Spleen (tissue), 11 donors: Measurements from ENCODE around the gene TBC1D24. TPM values are rescaled to one million over a fixed set of nuclear protein-coding genes. Genes with fewer than 3 reads are reported as not detected.
"Not testable (repeated sequence)": the region's sequence is repeated elsewhere in the genome, so short reads cannot be mapped to it uniquely, and the experiment has no call there.

Experiments used
- DNase-seq: peaks from one replicate; pipeline ENCODE4 v3.0.0-alpha.2; 2020
- H3K27ac ChIP-seq, 8 donors: fragments of 200-600 bp; sonication (generic) in 7 of 8; 1 replicate in 4 of 8; 2 replicates in 4 of 8; pipeline versions ENCODE4 v1.5.0 to v1.8.0; 2016 to 2021; ENCODE audit warnings: inconsistent platforms in 4 of 8, mild to moderate bottlenecking in 4 of 8, moderate library complexity in 1 of 8
- H3K27me3 ChIP-seq, 7 donors: fragments of 200-600 bp; sonication (generic) in 6 of 7; replicated peaks in 1 of 7; 1 replicate in 4 of 7; 2 replicates in 3 of 7; pipeline versions ENCODE4 v1.5.0 to v1.8.0; 2016 to 2021; ENCODE audit warnings: inconsistent platforms in 3 of 7, mild to moderate bottlenecking in 1 of 7
- H3K36me3 ChIP-seq, 6 donors: fragments of 200-600 bp; sonication (generic) in 5 of 6; 1 replicate in 4 of 6; 2 replicates in 2 of 6; pipeline versions ENCODE4 v1.5.0 to v1.8.0; 2016 to 2021; ENCODE audit warnings: inconsistent platforms in 2 of 6
- H3K4me1 ChIP-seq, 6 donors: fragments of 200-600 bp; sonication (generic) in 5 of 6; 1 replicate in 3 of 6; 2 replicates in 3 of 6; pipeline versions ENCODE4 v1.5.0 to v1.8.0; 2016 to 2021; ENCODE audit warnings: inconsistent platforms in 3 of 6
- H3K4me3 ChIP-seq, 8 donors: fragments of 200-600 bp; sonication (generic) in 7 of 8; 1 replicate in 4 of 8; 2 replicates in 4 of 8; pipeline versions ENCODE4 v1.5.0 to v1.8.0; 2016 to 2021; ENCODE audit warnings: inconsistent platforms in 4 of 8, mild to moderate bottlenecking in 4 of 8, moderate library complexity in 2 of 8
- H3K9me3 ChIP-seq, 8 donors: fragments of 200-600 bp; sonication (generic) in 7 of 8; 1 replicate in 4 of 8; 2 replicates in 4 of 8; pipeline versions ENCODE4 v1.5.0 to v1.8.0; 2016 to 2021; ENCODE audit warnings: inconsistent platforms in 4 of 8
- POLR2A ChIP-seq, 3 donors: fragments of 450-650 bp; IDR thresholded peaks; one replicate each; pipeline ENCODE4 v1.5.1; 2017; ENCODE audit warnings: antibody characterized with exemption in 3 of 3, mild to moderate bottlenecking in 1 of 3
- POLR2AphosphoS5 ChIP-seq, 3 donors: sonication (generic); formaldehyde crosslinking; IDR thresholded peaks; one replicate each; pipeline ENCODE4 v1.5.1; 2017; ENCODE audit warnings: antibody characterized with exemption in 3 of 3
- WGBS, 5 donors: extraction: QIAGEN DNeasy Blood & Tissue Kit in 3 of 5; methylation state at CpG; one replicate each; pipeline versions ENCODE4 v1.1.5 to v1.1.7; 2013 to 2018; 5-methylcytosine and 5-hydroxymethylcytosine counted together
- intact Hi-C: fragments of 100-400 bp; cut with DNase I; formaldehyde crosslinking; loops from one replicate; pipeline ENCODE4 v1.15.0; 2023; ENCODE audit warnings: low total_unique reads
- polyA plus RNA-seq, 3 donors: library from polyadenylated mRNA; stranded (reverse); fragments of 200-250 nt; gene quantifications; one replicate each; pipeline ENCODE4 v1.2.1, GENCODE V29; 2013
- total RNA-seq, 7 donors: library from RNA; depleted of rRNA in 3 of 7; stranded (reverse); fragments of >200 nt in 3 of 7; fragmentation: NEBNext Ultra II Directional in 4 of 7; extraction: Animal tissue kit (Norgen Biotek cat#: 25700) in 4 of 7; gene quantifications; one replicate each; pipeline versions ENCODE4 v1.1.0 to v1.2.1, GENCODE V29; 2016 to 2021
- TF ChIP-seq, protein P1 (sequence below), 11 experiments: fragments of 200-600 bp in 7 of 11; fragments of 450-650 bp in 4 of 11; sonication (generic) in 4 of 11; IDR thresholded peaks in 8 of 11; conservative IDR thresholded peaks in 3 of 11; 1 replicate in 7 of 11; 2 replicates in 4 of 11; pipeline versions ENCODE4 v1.4.0 to v1.8.0; 2016 to 2021; ENCODE audit warnings: antibody characterized with exemption in 11 of 11, inconsistent platforms in 4 of 11, mild to moderate bottlenecking in 1 of 11
- donor health status: healthy with polysubstance abuse.
- donor health status: DM: no; HTN: no; CAD: no; lungs with moderate emphysema.
- donor health status: DM: no; HTN: no; CAD: no.
- donor health status: Bipolar disorder and iron deficiency.
- donor health status: healthy.
- donor health status: DM: no; HTN: no; CAD: no.
- donor health status: DM: yes; HTN: yes; CAD: no.

The TBC1D24 gene
- total and polyA plus RNA-seq, 10 donors = 2.2 to 15.3 (median 11.3) TPM

DNA sequence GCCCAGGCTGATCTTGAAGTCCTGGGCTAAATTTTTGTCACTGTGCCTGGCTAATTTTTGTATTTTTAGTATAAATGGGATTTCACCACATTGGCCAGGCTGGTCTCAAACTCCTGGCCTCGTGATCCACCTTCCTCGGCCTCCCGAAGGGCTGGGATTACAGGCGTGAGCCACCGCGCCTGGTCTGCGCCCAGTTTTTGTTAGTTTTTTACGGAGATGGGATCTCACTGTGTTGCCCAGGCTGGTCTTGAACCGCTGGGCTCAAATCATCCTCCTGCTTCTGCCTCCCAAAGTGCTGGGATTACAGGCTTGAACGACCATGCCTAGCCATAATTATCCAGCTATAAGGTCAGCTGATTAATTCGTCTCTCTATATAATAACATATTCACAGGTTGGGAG, 59.0 kb downstream of the TBC1D24 start:
- Histone ChIP-seq H3K27me3 (no peaks in the 10 kb centered on the region), H3K27ac (peak overlapping the region in 2 of 8 donors; percentile 96 to 99), H3K36me3 (peaks cover 0 to 19% (median 10%) of the 10 kb centered on the region in 6 donors), H3K9me3 (no peaks in the 10 kb centered on the region), H3K4me1 (peaks cover 12 to 64% (median 43%) of the 10 kb centered on the region in 6 donors), H3K4me3 (no peak overlapping the region)
- TF ChIP-seq POLR2AphosphoS5 (IDR thresholded peaks at IDR 0.05) = peak in 2 of 3 donors; percentile 35 to 46
- TF ChIP-seq POLR2A (IDR thresholded peaks at IDR 0.05) = no peak
- DNase-seq = peak; percentile 72
- intact Hi-C loops = loop anchor here (5.0 kb wide), 1 partner anchor 128 kb away; no protein-coding TSS in a partner anchor
- 89 to 92% (median 91%) methylated on average over 11 of the region's 11 CpGs for WGBS, 5 donors

DNA sequence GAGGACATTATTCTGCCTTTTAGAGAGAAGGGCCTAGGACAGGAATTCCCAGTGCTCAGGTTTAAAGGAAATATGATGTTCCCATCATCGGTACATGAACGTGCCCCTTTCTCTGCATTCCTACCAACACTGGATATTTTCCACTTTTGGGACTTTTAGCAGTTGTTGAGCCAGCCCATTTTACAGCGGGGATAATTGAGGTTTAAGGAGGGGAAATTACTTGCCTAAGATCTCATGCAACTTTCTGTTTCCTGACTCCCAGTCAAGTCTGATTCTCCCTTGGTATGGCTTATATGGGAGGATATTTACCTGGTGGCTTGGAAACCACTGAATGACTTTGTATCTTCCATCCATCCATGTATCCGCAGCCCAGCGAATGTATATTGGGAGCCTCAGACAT, 59.4 kb downstream of the TBC1D24 start:
- 85 to 94% (median 91%) methylated on average over 5 of the region's 5 CpGs for WGBS, 5 donors

DNA sequence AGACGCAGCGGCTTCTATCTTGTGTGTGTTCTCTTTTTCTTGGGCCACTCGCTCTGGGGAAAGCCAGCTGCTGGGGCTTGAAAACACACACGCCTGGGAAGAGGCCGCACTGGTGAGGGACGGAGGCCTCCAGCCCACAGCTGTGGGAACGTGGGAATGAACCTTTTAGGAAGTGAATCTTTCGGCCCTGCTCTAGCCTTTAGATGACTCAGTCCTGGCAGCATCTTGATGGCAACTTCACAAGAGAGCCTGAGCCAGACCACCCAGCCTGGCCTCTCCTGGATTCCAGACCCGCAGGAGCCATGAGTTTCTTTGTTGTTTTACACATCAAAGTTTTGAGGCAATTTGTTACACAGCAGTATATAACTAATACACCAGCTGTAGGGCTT, 60.7 kb downstream of the TBC1D24 start:
- DNase-seq = peak; percentile 78
- H3K27ac ChIP-seq = peak overlapping the region in 6 of 8 donors; percentile 93 to 96 (median 94)

More for the DNA sequence above, 59.4 kb downstream of the TBC1D24 start:
- not testable (repeated sequence) for H3K27me3 ChIP-seq, H3K4me3 ChIP-seq, DNase-seq, H3K9me3 ChIP-seq
- intact Hi-C loops = loop anchor here (5.0 kb wide), 1 partner anchor 128 kb away; no protein-coding TSS in a partner anchor
- H3K36me3 ChIP-seq = peaks cover 0 to 15% (median 6%) of the 10 kb centered on the region in 6 donors
- H3K27ac ChIP-seq = peak overlapping the region in 1 of 8 donors; percentile 99
- H3K4me1 ChIP-seq = peaks cover 16 to 68% (median 47%) of the 10 kb centered on the region in 6 donors

DNA sequence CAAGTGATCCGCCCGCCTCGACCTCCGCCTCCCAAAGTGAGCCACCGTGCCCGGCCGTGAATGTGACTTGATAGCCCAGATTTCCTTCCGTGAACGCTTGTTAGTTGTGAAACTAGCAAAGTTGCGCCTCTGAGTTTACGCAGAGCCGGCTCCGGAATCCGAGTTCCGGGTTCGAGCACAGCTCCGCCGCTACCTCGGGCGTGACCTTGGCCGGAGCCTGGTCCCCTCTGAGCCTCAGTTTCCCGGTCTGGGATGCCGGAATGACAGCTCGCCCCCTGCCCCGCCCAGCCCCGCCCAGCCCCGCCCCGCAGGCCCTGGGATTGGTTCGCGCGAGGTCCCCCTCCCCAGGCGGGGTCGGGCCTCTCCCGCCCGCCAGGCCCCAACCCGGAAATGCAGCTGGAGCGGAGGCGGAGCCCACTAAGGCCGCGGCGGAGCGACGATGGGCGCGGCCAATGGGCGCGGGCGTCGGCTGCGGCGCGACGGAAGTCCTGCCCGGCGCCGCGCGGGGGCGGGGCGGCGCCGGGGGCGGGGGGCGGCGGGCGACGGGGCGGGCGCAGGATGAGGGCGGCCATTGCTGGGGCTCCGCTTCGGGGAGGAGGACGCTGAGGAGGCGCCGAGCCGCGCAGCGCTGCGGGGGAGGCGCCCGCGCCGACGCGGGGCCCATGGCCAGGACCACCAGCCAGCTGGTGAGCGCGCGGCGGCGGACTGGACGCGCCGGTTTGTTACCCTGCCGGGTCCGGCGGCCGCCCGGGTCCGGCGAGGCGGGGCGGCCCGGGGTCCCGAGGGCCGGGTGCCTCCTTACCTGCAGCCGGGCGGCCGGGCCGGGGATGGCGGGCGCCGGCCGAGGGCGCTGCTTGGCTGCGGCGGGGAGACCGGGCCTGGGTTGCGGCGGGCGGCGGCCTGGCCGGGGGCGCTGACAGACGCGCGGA, 62.8 kb downstream of the TBC1D24 start, which contains the start of gene PDPK1:
Gene PDPK1, plus strand, starts transcription at position 571 of the 929 bp plus-strand sequence. Its CDS starts 92 bp downstream, at position 663.
- intact Hi-C loops = no loop called here
- Histone ChIP-seq H3K4me1 (peaks cover 30 to 78% (median 62%) of the 10 kb centered on the region in 6 donors), H3K27ac (peak within 1 kb of the TSS; percentile 83 to 96 (median 94)), H3K9me3 (no peaks in the 10 kb centered on the region), H3K36me3 (peaks cover 0 to 19% (median 0%) of the 10 kb centered on the region in 6 donors), H3K27me3 (no peaks in the 10 kb centered on the region), H3K4me3 (peak within 1 kb of the TSS; percentile 41 to 87 (median 59))
- peak; percentile 98 for DNase-seq
- TF ChIP-seq POLR2AphosphoS5 (IDR thresholded peaks at IDR 0.05) = peak; percentile 73 to 81 (median 81)
- peak in 1 of 3 donors; percentile 19 for TF ChIP-seq POLR2A (IDR thresholded peaks at IDR 0.05)
- TF ChIP-seq, protein P1, sequence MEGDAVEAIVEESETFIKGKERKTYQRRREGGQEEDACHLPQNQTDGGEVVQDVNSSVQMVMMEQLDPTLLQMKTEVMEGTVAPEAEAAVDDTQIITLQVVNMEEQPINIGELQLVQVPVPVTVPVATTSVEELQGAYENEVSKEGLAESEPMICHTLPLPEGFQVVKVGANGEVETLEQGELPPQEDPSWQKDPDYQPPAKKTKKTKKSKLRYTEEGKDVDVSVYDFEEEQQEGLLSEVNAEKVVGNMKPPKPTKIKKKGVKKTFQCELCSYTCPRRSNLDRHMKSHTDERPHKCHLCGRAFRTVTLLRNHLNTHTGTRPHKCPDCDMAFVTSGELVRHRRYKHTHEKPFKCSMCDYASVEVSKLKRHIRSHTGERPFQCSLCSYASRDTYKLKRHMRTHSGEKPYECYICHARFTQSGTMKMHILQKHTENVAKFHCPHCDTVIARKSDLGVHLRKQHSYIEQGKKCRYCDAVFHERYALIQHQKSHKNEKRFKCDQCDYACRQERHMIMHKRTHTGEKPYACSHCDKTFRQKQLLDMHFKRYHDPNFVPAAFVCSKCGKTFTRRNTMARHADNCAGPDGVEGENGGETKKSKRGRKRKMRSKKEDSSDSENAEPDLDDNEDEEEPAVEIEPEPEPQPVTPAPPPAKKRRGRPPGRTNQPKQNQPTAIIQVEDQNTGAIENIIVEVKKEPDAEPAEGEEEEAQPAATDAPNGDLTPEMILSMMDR (IDR thresholded peaks at IDR 0.05 in 8 of 11, conservative IDR thresholded peaks at IDR 0.05 in 3 of 11) = peak in 1 of 11 experiments; percentile 9
- 0 to 1% (median 1%) methylated on average over 25 to 126 of the region's 126 CpGs for WGBS, 5 donors

More for the DNA sequence above, 60.7 kb downstream of the TBC1D24 start:
- intact Hi-C loops = no loop called here
- Histone ChIP-seq H3K9me3 (no peaks in the 10 kb centered on the region), H3K4me3 (no peak overlapping the region), H3K36me3 (peaks cover 0 to 14% (median 0%) of the 10 kb centered on the region in 6 donors), H3K27me3 (no peaks in the 10 kb centered on the region), H3K4me1 (peaks cover 27 to 69% (median 59%) of the 10 kb centered on the region in 6 donors)
- WGBS, 5 donors = 76 to 83% (median 81%) methylated on average over 9 of the region's 9 CpGs
- TF ChIP-seq POLR2AphosphoS5 (IDR thresholded peaks at IDR 0.05) (no peak), POLR2A (IDR thresholded peaks at IDR 0.05) (no peak)
- TF ChIP-seq, protein P1 (IDR thresholded peaks at IDR 0.05 in 8 of 11, conservative IDR thresholded peaks at IDR 0.05 in 3 of 11) = no peak

DNA sequence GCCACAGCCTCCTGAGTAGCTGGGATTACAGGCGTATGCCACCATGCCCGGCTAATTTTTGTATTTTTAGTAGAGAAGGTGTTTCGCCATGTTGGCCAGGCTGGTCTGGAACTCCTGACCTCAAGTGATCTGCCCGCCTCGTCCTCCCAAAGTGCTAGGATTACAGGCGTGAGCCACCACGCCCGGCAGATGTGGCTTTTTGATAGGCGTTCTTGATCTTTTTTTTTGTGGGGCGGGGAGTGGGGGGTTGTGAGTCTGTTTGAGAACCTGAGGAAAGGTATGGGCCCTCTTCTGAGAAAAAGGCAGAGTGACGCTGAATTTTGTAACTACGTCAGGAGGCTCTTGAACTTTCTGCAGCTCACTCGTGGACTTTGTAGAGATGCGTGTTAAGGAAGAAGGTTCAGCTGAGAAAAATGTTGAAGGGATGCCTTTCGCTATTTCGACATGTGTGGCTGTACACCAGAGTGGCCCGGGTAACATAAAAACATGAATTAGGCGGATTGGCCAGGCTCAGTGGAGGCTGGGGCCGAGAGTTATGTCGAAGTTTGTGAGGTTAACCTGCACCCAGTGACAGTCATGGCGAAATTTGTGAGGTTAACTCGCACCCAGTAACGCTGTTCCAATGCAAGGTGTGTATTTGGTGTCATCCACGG, 64.4 kb downstream of the TBC1D24 start:
- H3K27me3 ChIP-seq, H3K9me3 ChIP-seq, intact Hi-C loops: not testable (repeated sequence)
- WGBS, 5 donors = 74 to 88% (median 76%) methylated on average over 24 of the region's 24 CpGs
- Histone ChIP-seq H3K27ac (peak overlapping the region in 4 of 8 donors; percentile 15 to 94 (median 72)), H3K4me3 (peak overlapping the region in 6 of 8 donors; percentile 51 to 87 (median 59)), H3K36me3 (peaks cover 0 to 23% (median 0%) of the 10 kb centered on the region in 6 donors), H3K4me1 (peaks cover 30 to 73% (median 58%) of the 10 kb centered on the region in 6 donors)
- peak; percentile 59 for DNase-seq
